LNCaP clone FGC (cell line): ENCODE results near the gene C16orf89.
A peak's percentile ranks its signal among the peaks of the same experiment; 100 is the strongest.

Experiments used
- DNase-seq: peaks from one replicate; pipeline ENCODE4 v3.0.0-alpha.2; 2011; ENCODE audit warnings: low read depth
- H3K4me3 ChIP-seq: 2 replicates; pipeline ENCODE4 v1.5.1; 2011; ENCODE audit warnings: mild to moderate bottlenecking, low read depth, low read length, control low read depth
- CTCF ChIP-seq: IDR thresholded peaks from 2 replicates; pipeline ENCODE4 v1.5.1; 2012; ENCODE audit warnings: mild to moderate bottlenecking; ENCODE audit not compliant: control insufficient read depth, insufficient read depth; ENCODE audit errors: extremely low read depth

The C16orf89 gene

DNA sequence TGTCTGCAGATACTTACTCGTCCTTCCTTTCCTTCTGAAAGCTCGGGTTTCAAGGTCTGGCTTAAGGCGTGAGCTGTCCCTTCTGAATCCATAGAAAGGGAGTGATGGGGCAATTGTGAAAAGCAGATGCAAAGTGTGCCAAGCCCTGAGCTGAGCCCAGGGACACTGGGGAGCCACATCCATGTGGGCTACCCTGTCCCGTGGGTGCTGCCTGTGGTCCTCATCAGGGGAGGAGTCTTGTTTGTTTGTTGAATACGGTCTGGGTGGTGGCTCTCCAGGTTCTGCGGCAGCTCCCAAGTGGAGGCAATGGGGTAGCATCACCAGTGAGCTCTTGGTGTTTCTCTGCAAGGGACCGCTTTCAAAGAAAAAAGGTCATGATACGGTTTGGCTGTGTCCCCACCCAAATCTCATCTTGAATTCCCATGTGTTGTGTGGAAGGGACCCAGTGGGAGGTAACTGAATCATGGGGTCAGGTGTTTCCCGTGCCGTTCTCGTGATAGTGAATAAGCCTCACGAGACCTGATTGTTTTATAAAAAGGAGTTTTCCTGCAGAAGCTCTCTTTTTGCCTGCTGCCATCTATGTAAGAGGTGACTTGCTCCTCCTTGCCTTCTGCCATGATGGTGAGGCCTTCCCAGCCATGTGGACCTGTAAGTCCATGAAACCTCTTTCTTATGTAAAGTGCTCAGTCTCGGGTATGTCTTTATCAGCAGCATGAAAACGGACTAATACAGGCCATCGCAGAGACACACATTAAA lies 4.9 kb upstream of the C16orf89 start:
- no peak overlapping the region for H3K4me3 ChIP-seq
- no peak for TF ChIP-seq CTCF
- DNase-seq: no peak

GRCh38 chr16:5069854-5070253 lies 4.1 kb upstream of the C16orf89 start:
- DNase-seq: no peak
- no peak overlapping the region for H3K4me3 ChIP-seq
- TF ChIP-seq CTCF: no peak

DNA sequence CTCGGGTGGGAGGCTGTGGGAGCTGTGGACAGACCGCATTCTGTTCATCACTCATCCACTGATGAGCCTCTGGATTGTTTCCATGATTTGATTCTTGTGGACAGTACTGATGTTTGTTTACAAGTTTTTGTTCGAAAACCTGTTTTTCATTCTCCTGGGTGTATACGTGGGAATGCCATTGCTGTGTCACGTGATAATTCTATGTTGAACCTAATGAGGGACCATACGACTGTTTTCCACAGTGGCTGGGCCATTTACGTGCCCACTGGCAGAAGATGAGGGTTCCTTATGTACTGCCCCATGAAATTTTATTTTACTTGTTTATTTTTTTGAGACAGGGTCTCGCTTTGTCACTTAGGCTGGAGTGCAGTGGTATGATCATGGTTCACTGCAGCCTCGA lies 3.3 kb upstream of the C16orf89 start:
- TF ChIP-seq CTCF: no peak
- no peak for DNase-seq
- H3K4me3 ChIP-seq: no peak overlapping the region

- DNase-seq: no peak
- no peak for TF ChIP-seq CTCF
- no peak overlapping the region for H3K4me3 ChIP-seq
Observed at GRCh38 chr16:5066511-5066910, 755 bp upstream of the C16orf89 start.

DNA sequence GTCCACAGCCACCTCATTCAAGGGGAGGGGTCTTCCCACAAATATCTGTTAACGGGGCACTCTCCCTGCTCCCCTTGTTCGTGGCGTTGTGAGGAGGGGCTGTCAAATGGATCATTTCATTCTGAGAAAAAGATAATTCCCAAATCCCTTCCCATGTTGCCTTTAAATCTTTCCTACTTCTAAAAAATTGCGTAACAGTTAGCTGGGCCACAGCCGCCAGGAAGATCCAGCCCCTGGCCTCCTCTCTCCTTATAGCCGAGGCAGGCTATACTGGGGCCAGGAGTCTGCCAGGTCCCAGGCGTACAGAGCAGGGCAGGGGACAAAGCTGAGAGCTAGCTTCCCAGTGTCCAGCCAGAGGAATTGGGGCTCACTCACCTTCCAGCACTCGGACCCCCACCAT lies 430 bp downstream of the C16orf89 start:
- no peak for TF ChIP-seq CTCF
- DNase-seq: no peak
- peak overlapping the region; percentile 5; the same call in 1 of the 2 replicates for H3K4me3 ChIP-seq

GRCh38 chr16:5064915-5065314 lies 841 bp downstream of the C16orf89 start:
- peak overlapping the region; percentile 5; the same call in 1 of the 2 replicates for H3K4me3 ChIP-seq
- no peak for TF ChIP-seq CTCF
- peak; percentile 68 for DNase-seq
